HG03520 (cell line): Measurements from ENCODE around the gene CTIF.
A peak's percentile ranks its signal among the peaks of the same experiment; 100 is the strongest.
"Not testable (repeated sequence)": the region's sequence is repeated elsewhere in the genome, so short reads cannot be mapped to it uniquely, and the experiment has no call there.

Experiments
- ATAC-seq: cut with Tn5 transposase; IDR thresholded peaks from one replicate; pipeline ENCODE4 v1.9.1; 2021; ENCODE audit warnings: mild to moderate bottlenecking, moderate library complexity; ENCODE audit not compliant: unreplicated experiment

The CTIF gene

GRCh38 chr18:48538531-48539405 is at the start of gene CTIF:
Gene CTIF, plus strand, starts transcription at chr18:48539031. Its CDS starts 80,535 bp downstream, at chr18:48619566.
- ATAC-seq: peak; percentile 69

GRCh38 chr18:48490641-48491293 is 48.1 kb upstream of the CTIF start:
- no peak for ATAC-seq

GRCh38 chr18:48492880-48493279 is 46.0 kb upstream of the CTIF start:
- no peak for ATAC-seq

GRCh38 chr18:48493434-48494230 is 45.2 kb upstream of the CTIF start:
- no peak for ATAC-seq

DNA sequence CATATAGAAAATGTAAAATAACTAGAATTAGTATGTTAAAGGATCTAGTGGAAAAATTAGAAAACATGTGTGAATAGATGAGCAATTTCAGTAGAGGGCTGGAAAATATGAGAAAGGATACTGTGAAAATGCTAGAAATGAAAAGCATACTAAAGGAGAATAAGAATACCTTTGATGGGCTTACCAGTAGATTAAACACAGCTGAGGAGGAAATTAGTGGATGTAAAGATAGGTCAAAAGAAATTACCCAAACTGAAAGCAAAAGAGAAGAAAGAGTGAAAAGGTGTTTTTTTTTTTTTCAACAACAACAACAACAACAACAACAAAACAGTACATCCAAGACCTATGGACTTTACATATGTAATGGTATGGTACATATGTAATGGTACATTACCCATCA is 41.0 kb upstream of the CTIF start:
- no peak for ATAC-seq

DNA sequence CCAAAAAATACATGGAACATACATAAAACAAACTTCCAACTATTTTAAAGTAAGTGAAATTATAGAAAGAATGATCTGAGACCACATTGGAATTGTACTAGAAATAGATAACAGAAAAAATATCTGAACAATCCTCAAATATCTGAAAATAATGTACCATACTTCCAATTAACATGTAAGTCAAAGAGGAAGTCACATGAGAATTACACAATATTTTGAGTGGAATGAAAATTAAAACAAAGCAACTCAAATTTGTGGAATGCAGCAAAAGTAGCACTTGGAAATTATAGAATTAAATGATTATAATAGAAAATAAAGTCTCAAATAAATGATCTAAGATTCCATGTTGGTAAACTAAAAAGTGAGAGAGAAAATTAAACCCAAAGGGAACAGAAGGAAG is 38.3 kb upstream of the CTIF start:
- ATAC-seq: no peak

- ATAC-seq: no peak
Observed at GRCh38 chr18:48502906-48503305, 35.9 kb upstream of the CTIF start.

- ATAC-seq: no peak
Observed at GRCh38 chr18:48504819-48505218, 34.0 kb upstream of the CTIF start.

- ATAC-seq: not testable (repeated sequence)
Observed at GRCh38 chr18:48506983-48507568, 31.8 kb upstream of the CTIF start.

GRCh38 chr18:48512498-48512897 is 26.3 kb upstream of the CTIF start:
- ATAC-seq: not testable (repeated sequence)

DNA sequence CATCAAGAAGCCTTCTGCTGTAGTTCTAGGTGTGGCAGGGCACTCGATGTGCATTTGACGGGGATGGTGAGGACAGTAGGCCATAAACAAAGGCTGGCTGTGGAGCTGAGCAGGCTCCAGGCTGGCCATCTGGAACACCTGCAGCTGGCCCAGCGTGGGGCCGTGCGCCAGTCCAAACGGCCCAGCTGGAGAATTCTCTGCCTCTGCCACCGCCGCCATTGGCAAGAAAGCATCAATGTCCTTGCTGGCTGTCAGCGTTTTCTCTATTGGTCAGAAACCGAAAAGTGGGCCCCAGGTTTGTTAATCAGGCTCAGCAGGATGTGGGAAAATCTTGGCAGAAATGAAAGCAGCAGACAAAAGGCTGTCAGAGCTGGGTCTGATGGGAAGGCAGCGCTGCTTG is 24.0 kb upstream of the CTIF start:
- ATAC-seq: no peak

GRCh38 chr18:48517048-48517447 is 21.8 kb upstream of the CTIF start:
- no peak for ATAC-seq

- ATAC-seq: no peak
Observed at GRCh38 chr18:48519431-48520100, 19.3 kb upstream of the CTIF start.

DNA sequence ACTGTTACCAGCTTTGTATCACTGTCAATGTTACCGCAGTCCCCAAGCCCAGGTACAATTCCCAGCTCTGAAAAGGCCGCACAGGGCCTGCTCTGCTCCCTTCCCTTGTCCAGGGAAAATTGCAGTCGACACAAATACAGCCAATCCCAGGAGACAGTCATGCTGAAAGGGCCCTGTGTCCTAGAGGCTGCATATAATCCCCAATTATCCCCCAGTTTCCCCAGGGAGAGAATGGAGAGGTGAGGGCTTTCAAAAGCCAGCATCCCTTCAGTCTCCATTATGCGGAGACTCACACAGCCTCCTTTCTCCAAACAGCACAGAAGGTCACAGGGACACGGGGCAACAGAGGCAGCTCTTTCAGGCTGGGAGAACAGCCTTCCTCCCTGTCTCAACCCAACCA is 17.1 kb upstream of the CTIF start:
- no peak for ATAC-seq

DNA sequence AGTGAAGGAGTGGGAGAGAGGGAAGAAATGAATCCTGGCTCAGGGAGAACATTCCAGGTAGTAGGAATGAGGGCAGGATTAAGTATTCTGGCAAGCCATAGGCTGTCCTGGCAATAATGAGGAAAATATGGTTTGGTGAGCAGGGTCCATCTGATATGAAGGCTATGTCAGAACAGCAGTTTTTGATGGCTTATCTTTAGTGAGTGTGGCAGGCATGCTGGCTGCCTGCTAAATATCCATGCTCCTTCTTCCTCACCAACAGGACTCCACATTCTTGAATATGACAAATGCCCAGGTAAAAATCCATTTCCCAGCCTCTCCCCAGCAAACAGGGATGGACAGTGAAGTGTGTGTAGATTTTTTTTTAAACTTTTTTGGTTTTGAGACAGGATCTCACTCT is 13.2 kb upstream of the CTIF start:
- ATAC-seq: no peak

- ATAC-seq: no peak
Observed at GRCh38 chr18:48527461-48527860, 11.4 kb upstream of the CTIF start.

DNA sequence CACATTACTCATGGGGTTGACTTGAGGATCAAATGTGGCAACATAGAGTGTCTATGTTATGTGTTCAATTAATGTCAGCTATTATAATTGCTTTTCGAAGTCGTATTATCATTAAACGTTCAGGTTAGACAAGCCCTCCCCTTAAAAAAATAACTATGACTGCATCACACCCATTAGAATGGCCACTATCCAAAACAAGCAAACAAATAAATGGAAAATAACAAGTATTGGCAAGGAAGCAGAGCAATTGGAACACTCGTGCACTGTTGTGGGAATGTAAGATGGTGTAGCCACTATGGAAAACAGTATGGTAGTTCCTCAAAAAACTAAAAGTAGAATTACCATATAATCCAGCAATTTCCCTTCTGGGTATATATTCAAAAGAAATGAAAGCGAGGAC is 10.0 kb upstream of the CTIF start:
- ATAC-seq: no peak

DNA sequence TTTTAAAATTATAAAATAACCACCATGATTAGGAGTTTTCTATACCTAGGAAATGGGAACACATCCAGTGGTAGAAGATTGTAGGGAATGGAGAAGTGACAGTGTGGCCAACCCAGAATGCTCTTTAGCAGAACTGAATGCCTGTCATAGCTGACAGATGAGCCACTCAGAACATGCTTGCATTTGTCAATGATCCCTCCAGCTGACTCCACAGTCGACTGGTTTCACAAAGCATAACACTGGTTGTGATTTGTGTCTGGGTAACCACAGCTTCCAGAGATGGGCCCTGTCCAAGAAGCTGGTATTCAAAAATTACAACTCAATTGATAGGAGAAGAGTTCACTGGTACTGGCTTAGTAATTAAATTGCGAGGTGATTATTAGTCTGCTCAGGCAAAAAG is 9.0 kb upstream of the CTIF start:
- no peak for ATAC-seq

DNA sequence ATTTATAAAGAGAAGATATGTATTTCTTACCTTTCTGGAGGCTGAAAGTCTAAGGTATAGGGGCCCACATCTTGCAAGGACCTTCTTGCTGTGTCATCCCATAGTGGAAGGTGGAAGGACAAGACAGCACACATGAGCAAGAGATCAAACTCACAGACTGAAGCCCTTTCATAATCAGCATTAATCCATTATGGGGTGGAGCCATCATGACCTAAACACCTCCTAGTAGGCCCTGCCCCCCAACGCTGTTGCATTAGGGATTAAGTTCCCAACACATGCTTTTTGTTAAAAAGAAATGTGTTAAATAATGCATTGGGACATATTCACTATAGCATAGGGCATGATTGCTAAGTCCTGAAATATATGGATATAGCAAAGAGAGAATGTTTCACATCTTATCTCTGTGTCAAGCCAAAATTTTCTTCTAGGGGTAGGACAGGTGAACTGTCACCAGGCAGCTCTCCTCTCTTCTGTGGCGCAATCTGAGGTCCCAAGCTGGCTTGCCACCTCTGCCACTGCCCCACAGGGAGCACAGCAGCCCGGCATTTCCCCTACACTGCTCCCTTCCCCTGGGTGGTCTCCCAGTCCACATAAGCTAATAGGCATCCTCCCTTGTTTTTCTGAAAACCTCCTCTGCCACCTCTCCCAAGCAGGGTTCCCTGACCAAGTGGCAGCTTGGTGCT is 8.3 kb upstream of the CTIF start:
- no peak for ATAC-seq

GRCh38 chr18:48531082-48531403 is 7.8 kb upstream of the CTIF start:
- no peak for ATAC-seq
